HG02884 (cell line): ENCODE measurements around the gene PLEKHA8.

Experiments
- ATAC-seq: cut with Tn5 transposase; IDR thresholded peaks from one replicate; pipeline ENCODE4 v1.9.1; 2021; ENCODE audit warnings: mild to moderate bottlenecking, moderate library complexity; ENCODE audit not compliant: unreplicated experiment

Gene PLEKHA8

DNA sequence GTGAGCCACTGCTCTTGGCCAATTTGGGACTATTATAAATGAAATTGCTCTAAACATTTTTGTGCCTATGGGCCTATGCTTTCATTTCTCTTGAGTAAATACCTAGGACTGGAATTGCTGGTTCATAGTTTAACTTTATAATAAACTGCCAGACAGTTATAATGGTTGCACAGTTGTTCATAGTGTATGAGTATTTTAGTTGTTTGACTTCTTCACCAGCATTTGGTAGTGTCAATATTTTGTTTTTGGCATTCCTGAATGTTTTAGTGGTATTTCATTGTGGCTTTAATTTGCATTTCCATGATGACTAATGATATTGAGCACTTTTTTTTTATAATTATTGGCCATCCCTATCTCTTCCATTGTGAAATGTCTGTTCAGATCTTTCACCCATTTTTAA, 29.5 kb downstream of the PLEKHA8 start:
- no peak for ATAC-seq

DNA sequence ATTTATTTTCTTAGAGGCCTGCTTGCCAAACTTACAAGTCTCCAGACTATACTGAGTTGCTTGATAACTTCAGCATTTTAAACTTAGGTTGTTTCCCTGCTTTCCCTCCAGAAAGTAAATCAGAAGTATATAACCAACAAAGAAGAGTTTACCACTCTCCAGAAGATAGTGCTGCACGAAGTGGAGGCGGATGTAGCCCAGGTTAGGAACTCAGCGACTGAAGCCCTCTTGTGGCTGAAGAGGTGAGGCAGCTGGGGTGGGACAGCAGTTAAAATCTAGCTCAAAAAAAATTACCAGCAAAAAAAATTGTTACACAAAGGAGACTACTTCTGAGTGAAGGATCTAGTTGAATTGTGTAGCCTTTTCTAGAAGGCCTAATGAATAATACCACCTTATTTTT, 33.6 kb downstream of the PLEKHA8 start:
- ATAC-seq, result peak; percentile 82

DNA sequence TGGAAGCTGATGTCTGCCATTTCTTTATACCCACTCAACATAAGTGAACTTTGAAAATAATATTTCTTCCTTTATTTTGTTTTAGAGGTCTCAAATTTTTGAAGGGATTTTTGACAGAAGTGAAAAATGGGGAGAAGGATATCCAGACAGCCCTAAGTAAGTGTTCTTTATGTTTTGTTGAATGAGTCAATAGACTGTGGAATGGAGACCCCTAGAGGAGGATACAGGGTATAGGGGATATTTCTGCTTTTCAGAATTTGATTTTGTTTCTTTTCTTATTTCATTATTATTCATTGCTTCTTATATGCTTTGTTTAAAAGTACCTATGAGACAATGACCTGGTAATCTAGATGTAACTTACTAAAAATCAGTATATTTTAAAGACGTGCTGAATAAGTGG, 34.4 kb downstream of the PLEKHA8 start:
- peak; percentile 70 for ATAC-seq

DNA sequence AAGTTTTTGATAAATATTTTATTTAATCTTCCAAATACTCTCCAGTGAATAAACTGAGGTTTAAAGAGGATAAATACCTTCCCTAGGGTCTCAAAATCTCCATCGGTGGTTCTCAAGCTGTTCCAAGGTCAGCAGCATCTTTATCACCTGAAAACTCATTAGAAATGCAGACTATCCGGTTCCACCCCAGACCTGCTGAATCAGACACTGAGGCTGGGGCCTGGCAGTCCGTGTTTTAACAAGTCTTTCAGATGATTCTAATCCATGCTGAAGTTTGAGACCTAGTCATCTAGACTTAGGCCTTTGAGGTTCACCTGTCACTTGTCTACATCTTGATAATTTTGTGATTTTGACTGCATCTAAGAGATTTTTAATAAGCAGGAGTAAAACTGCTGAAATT, 37.5 kb downstream of the PLEKHA8 start:
- ATAC-seq, result no peak

DNA sequence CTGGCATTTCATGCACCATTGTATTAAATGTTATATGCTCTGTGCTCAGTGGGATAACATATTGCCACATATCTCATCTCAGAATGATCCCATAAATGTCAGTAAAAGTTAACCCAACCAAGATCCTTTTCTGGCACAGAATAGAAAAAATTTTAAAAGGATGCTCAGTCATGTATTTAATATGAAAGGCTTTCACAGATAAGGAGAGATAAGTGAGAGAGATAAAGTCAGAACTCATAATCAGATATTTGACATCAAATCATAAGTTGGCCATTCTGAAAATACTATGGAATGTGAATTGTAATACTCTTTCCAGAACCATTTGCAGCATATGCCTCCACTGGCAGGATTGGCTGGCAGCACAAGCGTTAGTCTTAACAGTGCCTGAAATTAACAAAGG, 38.5 kb downstream of the PLEKHA8 start:
- no peak for ATAC-seq

DNA sequence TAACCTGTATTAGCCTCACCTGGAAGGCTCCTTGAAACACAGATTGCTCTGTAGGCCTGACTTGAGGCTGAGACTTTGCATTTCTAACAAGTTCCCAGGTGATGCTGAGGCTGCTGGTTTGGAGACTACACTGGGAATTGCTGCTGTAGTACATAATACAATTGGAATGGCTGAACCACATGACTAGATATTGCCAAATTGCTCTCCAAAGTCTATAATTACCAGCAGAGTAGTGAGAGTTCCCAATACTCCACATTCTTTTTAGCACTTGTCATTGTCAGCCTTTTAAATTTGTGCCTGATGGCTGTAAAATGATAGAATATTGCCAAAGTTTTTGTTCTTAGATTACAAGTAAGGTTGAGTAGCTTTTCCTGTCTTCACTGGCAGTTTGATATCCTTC, 39.9 kb downstream of the PLEKHA8 start:
- no peak for ATAC-seq

DNA sequence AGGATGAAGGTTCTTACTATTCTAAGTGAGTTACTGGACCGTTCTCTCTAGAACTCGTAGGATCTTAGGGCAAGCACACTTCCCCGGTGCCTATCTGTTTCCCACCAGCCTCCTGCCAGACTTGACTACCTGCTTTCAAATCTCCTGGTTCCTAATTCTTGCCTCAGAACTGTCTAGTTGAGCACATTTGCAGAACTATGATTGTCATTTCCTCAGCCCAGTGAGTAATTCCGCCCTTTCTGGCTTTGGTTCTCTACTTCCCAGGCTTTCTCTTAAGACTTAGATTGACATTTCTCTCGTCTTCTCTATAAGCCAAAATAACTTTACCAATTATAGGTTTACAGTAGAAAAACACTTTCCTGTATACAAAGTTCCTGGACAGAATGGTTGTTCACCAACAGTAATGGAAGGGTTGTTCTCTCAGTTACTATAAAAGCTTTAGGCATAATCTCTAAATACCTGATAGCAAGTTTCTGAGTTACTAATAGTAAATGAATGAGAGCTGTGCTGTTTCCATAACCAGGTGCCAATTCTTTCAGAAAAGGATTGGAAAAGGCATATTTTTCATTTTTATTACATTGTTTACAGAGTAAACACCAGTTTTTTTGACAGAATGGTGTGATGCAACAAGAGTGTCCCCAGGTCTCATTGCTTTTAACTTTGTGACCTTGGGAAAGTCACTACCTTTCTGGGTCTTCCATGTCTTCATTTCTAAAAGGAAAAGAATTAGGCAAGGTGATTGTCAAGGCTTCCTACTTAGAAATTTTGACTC, 41.1 kb downstream of the PLEKHA8 start:
- no peak for ATAC-seq

DNA sequence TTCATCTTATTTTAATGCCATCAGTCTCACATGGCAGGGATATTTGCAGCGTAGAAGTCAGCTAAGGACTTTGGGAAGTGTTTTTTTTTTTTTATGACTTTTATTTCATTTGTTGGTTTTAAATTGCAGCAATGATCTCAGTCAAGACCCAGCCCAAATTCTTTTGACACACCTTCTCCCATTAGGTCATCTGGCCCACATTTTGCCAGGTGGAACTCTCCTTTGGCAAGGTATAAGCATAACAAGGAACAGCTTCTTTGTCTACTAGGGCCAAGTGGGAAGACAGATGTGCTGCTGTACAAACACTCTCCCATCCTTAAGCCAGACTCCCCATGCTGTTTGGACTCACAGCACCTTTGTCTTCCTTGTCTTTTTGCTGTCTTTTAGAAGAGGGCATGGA, 41.8 kb downstream of the PLEKHA8 start:
- ATAC-seq, result no peak

DNA sequence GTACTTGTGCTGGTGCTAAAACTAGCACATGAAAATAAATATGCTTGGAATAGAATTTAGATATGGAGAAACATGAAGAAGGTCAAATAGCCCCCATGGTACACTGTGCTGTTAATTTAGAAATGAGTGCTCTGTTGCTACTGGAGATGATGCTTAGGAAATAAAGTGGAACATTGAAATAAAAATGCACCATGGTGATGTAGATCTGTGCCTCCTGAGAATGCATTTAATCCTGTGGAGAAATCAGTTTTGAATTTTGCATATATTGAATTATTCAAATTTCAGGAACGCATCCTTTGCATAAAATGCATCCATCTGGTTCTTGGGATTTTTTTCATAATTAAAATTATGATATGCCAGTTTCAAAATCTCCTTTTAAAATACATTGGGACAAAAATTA, 44.5 kb downstream of the PLEKHA8 start:
- ATAC-seq, result no peak

DNA sequence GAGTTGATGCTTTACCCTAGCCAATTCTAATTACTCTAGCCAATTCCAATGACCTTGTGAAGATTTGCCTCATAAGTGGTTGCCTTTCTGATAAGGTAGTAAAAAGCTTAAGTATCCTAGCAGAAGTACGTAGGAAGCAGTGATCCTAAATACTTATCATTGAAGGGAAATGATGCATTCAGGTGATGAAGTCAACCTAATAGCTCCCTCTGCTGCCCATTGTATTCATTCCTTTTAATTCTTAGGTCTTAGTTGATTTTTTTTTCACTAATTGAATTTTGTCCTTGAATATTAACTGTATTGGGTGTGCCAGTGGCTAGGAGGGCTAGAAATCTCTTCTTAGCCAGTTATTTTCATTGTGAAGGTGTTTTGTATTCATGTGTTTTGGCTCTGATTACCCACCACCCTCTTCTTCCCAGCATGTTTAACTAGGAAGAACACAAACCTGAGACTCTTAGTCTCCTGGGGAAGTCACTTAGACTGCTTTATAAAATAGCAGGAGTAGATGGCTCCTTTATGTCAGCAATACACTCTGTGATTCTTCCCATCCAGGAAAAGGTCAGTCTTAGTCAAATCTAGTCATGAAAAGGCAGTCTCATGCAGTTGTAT, 46.3 kb downstream of the PLEKHA8 start:
- no peak for ATAC-seq

DNA sequence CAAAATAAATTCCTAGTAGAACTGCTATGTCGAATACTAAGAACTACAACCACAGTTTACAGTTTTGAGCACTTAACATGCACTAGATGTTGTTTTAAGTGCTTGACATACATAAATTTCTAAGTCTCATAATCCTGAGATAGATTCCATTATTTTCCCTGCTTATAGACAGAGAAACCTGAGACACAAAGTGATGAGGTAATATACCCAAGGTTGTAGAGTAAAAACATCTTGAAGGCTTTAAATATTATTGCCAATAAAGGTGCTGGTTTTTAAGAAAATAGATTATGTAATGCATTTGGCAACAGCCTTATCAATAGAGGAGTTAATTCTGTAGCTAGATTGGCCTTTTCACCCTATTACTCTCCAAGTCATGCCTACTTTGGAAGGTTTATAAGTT, 48.2 kb downstream of the PLEKHA8 start:
- no peak for ATAC-seq

DNA sequence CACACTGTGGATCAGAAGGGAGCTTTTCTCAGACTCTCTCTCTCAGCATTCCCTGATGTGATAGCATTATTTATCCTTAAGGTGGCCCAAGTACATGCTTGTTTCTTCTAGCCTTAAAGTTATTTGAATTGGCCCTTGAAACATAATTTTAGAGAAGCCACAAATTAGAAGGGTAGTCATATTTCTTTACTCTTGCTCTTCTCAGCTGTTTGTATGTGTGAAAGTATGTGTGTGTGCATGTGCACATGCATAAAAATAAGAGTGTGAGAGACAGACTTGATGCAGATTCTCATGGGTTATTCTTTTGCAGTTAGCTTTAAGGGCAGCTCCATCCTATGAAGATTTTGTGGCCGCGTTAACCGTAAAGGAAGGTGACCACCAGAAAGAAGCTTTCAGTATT, 50.1 kb downstream of the PLEKHA8 start:
- no peak for ATAC-seq

DNA sequence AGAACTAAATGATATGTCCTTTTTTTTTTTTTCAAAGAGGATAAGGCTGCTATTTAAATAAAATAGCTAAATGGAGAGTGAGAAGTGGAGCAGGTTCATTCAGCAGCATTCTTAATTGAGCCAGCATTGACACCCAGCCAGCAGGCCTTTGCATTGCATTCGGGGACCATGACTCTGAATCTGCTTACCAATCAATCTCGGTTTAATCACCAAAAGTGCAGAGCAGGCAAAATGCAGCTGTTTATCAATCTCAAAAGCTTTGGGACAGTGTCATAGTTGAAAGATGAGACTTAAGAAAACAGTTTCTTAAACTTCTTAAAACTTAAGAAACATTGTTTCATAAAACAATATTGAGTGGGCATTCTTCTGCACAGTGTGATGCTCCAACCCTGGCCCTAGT, 51.7 kb downstream of the PLEKHA8 start:
- ATAC-seq, result no peak

DNA sequence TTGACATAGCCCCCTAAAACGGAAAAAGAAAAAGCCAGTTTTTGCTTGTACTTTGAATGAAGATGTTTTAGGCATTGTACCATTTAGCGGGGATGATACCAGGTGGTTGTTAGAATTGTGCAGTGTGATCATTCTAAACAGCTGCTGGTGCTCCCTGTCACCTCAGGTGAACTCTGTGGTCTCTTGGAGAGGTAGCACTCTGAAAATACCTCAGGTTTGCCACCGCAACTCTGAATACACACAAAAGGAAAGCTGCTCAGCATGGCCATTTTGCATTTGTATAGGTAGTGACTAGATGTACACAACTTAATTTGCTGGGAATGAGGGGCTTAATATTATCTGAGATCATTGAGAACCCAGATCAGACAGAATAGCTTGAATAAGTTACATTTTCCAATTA, 52.6 kb downstream of the PLEKHA8 start:
- no peak for ATAC-seq

DNA sequence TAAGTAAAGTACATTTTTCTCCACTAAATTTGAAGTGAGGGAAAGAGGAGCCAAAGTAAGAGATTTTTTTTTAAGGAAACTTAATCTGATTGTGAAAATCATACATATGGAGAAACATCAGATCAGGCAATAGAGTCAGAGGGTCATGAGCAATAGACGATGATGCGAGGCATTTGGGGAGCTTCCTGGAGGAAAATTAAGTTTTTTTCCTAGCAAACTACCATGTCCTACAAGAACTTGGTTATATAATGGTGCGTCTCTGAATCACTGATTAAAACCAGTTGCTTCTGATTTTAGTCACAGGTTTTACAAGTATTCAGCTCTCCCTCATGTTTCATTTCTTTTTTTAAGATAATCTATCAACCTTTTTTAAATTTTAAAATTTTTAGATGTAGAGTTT, 54.5 kb downstream of the PLEKHA8 start:
- ATAC-seq, result no peak

DNA sequence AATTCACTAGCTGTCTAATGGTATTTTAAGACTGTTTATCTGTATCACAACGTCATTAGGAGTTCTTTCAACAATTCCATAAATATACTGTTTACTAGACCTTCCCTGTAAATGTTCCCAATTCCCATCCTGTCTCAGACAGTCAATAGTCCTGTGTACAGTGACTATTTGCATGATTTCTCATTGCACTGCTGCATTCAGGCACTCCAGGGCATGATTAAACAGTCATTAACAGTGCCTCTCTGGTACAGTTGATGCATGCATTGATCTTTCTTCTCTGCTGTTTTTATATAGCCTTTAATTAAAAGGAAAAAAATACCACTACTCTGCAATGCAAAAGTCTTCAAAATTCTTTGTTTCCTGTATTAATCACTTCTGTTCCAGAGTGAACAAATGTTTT, 55.1 kb downstream of the PLEKHA8 start:
- ATAC-seq, result no peak

DNA sequence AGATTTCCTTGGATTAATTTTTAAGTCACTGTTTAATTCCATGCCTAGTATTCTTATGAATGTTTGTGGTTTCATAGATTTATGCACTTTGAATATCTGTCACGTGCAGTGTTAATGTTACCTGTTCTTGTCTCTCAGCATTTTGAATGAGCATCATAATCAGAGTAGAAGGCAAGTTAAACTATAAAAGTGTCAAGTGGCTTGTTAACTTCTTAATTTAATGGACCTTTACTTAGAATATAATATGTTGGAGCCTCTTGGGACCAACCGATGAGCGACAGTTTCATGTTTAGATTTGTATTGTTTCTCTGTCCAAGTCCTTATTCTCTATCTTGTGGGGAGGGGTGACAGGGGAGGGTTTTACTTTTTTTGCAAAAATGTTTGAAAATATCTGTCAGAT, 56.0 kb downstream of the PLEKHA8 start:
- no peak for ATAC-seq

DNA sequence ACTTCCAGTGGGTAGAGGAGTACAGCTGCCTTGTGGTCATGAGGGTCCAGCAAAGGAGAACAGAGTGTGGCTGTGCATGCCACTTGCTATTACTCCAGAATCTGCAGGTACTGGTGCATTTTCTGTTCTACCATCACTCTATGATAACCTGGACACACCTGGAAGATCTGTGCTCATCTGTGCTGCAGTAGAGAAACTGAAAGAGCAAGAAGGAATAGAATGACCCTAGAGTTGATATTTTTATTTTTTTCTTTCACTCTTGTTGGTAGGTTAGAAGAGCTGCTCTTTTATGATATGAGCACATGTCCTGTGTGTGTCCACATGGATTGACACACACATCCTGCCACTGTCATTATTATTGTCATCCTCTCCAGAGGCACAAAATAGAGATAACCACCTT, 58.3 kb downstream of the PLEKHA8 start:
- ATAC-seq, result no peak

DNA sequence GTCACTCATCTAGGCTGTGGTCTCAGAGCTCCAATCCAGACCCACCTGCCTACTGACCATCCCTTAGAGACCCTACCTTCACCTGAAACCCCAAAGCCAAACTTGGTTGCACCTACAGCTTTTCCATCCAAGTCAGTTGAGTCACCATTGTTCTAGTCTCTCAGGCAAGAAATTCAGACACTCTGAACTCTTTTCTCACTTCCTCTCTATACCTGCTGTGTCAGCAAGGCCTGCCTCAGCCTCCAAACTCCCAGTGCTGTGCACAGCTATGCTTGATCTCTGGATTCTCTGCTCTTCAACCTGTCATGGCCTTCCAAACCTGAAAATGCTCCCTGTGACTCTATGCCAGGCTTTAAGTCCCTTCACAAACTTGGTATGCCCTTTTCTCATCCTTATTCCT, 59.2 kb downstream of the PLEKHA8 start:
- no peak for ATAC-seq

DNA sequence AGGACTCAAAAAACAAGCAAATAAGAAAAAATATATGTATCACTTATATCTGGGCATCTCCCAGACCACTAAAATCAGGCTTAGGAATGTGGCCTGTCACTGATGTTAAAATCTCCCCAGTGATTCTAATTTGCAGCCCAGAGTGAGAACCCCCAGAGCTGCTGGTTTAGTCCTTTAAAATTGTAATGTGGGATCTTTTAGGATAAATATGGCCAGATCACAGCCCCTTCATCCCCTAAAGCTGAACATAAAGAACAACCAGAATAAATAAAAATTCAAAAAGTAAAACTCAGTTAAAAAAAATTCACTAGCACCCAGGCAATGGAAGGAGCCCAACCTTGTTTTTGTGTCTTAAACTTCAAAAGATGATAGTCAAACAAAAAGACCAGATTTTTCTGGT, 60.1 kb downstream of the PLEKHA8 start:
- no peak for ATAC-seq

DNA sequence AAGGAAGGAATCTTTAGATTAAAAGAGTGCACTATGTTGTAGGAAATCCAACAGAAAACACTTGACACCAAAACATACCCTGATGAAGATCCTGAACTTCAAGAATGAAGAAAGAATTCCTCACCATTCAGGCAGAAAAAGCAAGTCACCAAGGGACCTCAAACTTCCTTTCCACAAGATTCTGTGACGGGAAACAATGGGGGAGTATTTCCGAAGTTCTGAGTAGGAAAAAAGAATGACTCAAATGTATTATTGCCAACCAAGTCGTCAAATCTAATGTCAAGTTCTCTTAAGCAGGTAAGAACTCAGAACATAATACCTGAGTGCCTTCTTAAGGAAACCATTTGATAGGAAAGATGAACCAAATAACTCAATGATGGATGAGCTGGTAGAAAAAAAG, 61.9 kb downstream of the PLEKHA8 start:
- no peak for ATAC-seq

DNA sequence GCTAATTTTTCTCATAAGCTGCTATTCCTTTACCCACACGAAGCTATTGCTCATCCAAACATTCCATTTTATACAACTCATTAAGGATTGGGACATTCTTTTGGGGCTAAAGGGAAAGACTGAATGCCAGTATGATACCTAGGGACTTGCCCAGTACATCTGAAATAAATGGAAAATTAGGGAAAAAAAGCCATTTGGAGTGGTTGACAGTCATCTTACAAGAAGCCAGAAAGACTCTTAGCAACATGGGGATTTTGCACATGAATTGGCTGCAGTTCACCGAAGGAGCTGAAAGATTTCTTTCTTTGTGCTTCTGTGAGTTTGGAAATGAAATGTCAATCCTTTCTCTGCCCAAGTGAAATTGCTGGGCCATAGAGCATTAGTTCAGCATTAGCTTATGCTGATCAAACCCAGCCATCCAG, 63.3 kb downstream of the PLEKHA8 start:
- ATAC-seq, result no peak

DNA sequence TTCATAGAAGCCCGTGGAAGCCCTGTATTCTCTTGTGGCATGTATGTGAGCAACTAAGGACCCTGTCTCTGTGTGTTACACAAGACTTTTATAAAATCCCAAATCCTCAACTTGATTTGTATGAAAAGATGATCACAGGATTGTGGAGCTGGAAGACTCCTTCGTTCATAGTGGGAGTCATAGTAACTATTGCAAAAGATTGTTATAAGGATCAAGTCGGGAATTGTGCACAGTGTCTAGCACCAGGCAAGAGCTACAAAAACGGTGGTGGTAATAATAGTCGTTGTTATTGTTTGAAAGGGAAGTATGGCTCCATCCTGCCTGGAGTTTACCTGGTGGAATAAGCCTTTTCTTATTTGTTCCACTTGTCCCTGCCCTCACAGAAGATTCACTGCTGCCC, 63.8 kb downstream of the PLEKHA8 start:
- no peak for ATAC-seq
